Measurements from ENCODE around the gene F13A1.

F13A1 gene

GRCh38 chr6:6282716-6283115 is 37.7 kb downstream of the F13A1 start:
- TF ChIP-seq, protein P1, sequence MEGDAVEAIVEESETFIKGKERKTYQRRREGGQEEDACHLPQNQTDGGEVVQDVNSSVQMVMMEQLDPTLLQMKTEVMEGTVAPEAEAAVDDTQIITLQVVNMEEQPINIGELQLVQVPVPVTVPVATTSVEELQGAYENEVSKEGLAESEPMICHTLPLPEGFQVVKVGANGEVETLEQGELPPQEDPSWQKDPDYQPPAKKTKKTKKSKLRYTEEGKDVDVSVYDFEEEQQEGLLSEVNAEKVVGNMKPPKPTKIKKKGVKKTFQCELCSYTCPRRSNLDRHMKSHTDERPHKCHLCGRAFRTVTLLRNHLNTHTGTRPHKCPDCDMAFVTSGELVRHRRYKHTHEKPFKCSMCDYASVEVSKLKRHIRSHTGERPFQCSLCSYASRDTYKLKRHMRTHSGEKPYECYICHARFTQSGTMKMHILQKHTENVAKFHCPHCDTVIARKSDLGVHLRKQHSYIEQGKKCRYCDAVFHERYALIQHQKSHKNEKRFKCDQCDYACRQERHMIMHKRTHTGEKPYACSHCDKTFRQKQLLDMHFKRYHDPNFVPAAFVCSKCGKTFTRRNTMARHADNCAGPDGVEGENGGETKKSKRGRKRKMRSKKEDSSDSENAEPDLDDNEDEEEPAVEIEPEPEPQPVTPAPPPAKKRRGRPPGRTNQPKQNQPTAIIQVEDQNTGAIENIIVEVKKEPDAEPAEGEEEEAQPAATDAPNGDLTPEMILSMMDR (IDR thresholded peaks at IDR 0.05; ENCODE audit: poor library complexity, severe bottlenecking): no peak
- no peak overlapping the region for H3K27ac ChIP-seq (ENCODE audit: poor library complexity, severe bottlenecking)
- peaks cover 7% of the 10 kb centered on the region for H3K27me3 ChIP-seq (ENCODE audit: insufficient read depth, poor library complexity, severe bottlenecking)
- no peak for DNase-seq (ENCODE audit: low spot score)
- no peak overlapping the region for H3K4me3 ChIP-seq (ENCODE audit: severe bottlenecking)
- no peaks in the 10 kb centered on the region for H3K9me3 ChIP-seq (ENCODE audit: severe bottlenecking)
- no peaks in the 10 kb centered on the region for H3K36me3 ChIP-seq (ENCODE audit: low read depth)
- H3K4me1 ChIP-seq (ENCODE audit: insufficient read depth, poor library complexity, severe bottlenecking): no peaks in the 10 kb centered on the region
- ATAC-seq (ENCODE audit: low read depth): no peak

DNA sequence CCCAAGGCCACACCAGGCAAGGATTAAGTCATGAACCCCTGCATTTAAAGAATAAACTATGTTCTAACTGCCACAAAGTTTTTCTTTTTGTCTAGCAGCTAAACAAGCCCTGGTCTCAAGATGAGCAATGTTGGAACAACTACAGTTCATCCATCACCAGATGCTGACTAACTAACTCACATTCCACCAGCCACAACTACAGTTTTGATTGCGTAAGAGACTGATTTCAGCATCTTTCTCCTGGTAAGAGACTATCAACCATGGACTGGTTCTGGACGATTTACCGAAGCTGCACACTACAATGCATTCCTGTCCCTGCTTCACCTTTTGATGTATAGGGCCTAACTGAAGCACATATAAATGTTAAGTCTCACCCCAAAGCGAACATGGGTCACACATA is 43.0 kb downstream of the F13A1 start:
- TF ChIP-seq, protein P1 (IDR thresholded peaks at IDR 0.05; ENCODE audit: poor library complexity, severe bottlenecking): no peak
- no peaks in the 10 kb centered on the region for H3K4me1 ChIP-seq (ENCODE audit: insufficient read depth, poor library complexity, severe bottlenecking)
- H3K9me3 ChIP-seq (ENCODE audit: severe bottlenecking): no peaks in the 10 kb centered on the region
- H3K27me3 ChIP-seq (ENCODE audit: insufficient read depth, poor library complexity, severe bottlenecking): peaks cover 11% of the 10 kb centered on the region
- DNase-seq (ENCODE audit: low spot score): no peak
- H3K36me3 ChIP-seq (ENCODE audit: low read depth): no peaks in the 10 kb centered on the region
- ATAC-seq (ENCODE audit: low read depth): peak; percentile 80
- no peak overlapping the region for H3K27ac ChIP-seq (ENCODE audit: poor library complexity, severe bottlenecking)
- H3K4me3 ChIP-seq (ENCODE audit: severe bottlenecking): no peak overlapping the region

DNA sequence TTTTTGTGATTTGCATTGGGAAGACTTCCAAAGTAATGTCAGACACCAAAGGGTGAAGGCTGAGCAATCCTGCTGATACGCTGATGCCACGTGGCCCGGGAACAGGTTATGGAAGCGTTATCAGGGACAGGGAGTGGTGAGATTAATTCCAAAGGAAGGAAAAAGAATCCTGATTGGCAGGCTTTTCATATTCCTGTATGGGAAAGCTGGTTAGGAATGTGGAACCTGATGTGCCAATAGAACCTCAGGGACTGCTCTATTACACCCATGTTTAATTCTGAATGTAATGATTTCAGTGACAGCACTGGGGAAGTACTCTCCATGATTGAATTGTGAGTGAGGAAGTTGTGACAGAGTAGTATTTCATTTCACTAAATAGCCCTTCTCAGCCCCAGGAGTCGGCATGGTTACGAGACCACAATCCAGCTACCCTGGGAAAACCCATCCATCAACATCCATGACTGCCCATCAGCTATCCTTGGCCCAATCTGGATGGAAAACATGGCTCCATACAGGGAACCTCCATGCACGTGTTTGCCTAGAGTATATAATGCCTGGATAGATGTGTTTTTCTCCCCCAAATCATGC is 49.4 kb downstream of the F13A1 start:
- Histone ChIP-seq H3K27me3 (ENCODE audit: insufficient read depth, poor library complexity, severe bottlenecking) (peaks cover 29% of the 10 kb centered on the region), H3K4me3 (ENCODE audit: severe bottlenecking) (no peak overlapping the region), H3K36me3 (ENCODE audit: low read depth) (no peaks in the 10 kb centered on the region), H3K27ac (ENCODE audit: poor library complexity, severe bottlenecking) (no peak overlapping the region), H3K9me3 (ENCODE audit: severe bottlenecking) (no peaks in the 10 kb centered on the region), H3K4me1 (ENCODE audit: insufficient read depth, poor library complexity, severe bottlenecking) (no peaks in the 10 kb centered on the region)
- TF ChIP-seq, protein P1 (IDR thresholded peaks at IDR 0.05; ENCODE audit: poor library complexity, severe bottlenecking): no peak
- DNase-seq (ENCODE audit: low spot score): no peak
- ATAC-seq (ENCODE audit: low read depth): no peak

- Histone ChIP-seq H3K4me1 (ENCODE audit: insufficient read depth, poor library complexity, severe bottlenecking) (no peaks in the 10 kb centered on the region), H3K27me3 (ENCODE audit: insufficient read depth, poor library complexity, severe bottlenecking) (peaks cover 16% of the 10 kb centered on the region), H3K4me3 (ENCODE audit: severe bottlenecking) (no peak overlapping the region), H3K36me3 (ENCODE audit: low read depth) (no peaks in the 10 kb centered on the region), H3K9me3 (ENCODE audit: severe bottlenecking) (no peaks in the 10 kb centered on the region), H3K27ac (ENCODE audit: poor library complexity, severe bottlenecking) (no peak overlapping the region)
- ATAC-seq (ENCODE audit: low read depth) (no peak), DNase-seq (ENCODE audit: low spot score) (no peak)
- TF ChIP-seq, protein P1 (IDR thresholded peaks at IDR 0.05; ENCODE audit: poor library complexity, severe bottlenecking): no peak
These were observed 60.2 kb downstream of the F13A1 start for GRCh38 chr6:6260196-6260722.

GRCh38 chr6:6256886-6257285 is 63.6 kb downstream of the F13A1 start:
- no peak overlapping the region for H3K27ac ChIP-seq (ENCODE audit: poor library complexity, severe bottlenecking)
- ATAC-seq (ENCODE audit: low read depth) (no peak), DNase-seq (ENCODE audit: low spot score) (no peak)
- H3K36me3 ChIP-seq (ENCODE audit: low read depth): no peaks in the 10 kb centered on the region
- H3K4me1 ChIP-seq (ENCODE audit: insufficient read depth, poor library complexity, severe bottlenecking): no peaks in the 10 kb centered on the region
- H3K9me3 ChIP-seq (ENCODE audit: severe bottlenecking): no peaks in the 10 kb centered on the region
- H3K4me3 ChIP-seq (ENCODE audit: severe bottlenecking): no peak overlapping the region
- TF ChIP-seq, protein P1 (IDR thresholded peaks at IDR 0.05; ENCODE audit: poor library complexity, severe bottlenecking): no peak
- peaks cover 42% of the 10 kb centered on the region for H3K27me3 ChIP-seq (ENCODE audit: insufficient read depth, poor library complexity, severe bottlenecking)

All from RWPE2 (cell line).